Measurements from ENCODE around the gene SPATS2. TPM values are rescaled to one million over a fixed set of nuclear protein-coding genes. Genes with fewer than 3 reads are reported as not detected.

SPATS2 gene
- total RNA-seq, 1 donor from 2014 or later: 5.9 TPM

- DNase-seq: peak; percentile 11
- no peak overlapping the region for H3K4me3 ChIP-seq
- no peak overlapping the region for H3K27ac ChIP-seq (replicated peaks)
- H3K9me3 ChIP-seq (replicated peaks): no peaks in the 10 kb centered on the region
- peaks cover 72% of the 10 kb centered on the region for H3K27me3 ChIP-seq (ENCODE audit: low read depth)
- intact Hi-C loops (cut with micrococcal nuclease): no loop called here
- H3K36me3 ChIP-seq: no peaks in the 10 kb centered on the region
- peaks cover 9% of the 10 kb centered on the region for H3K4me1 ChIP-seq
- no peak for TF ChIP-seq CTCF (IDR thresholded peaks at IDR 0.05; ENCODE audit: borderline replicate concordance)
Observed at GRCh38 chr12:49543914-49544815, 176.9 kb downstream of the SPATS2 start.

- Histone ChIP-seq H3K27me3 (ENCODE audit: low read depth) (peaks cover 66% of the 10 kb centered on the region), H3K4me3 (no peak overlapping the region), H3K36me3 (no peaks in the 10 kb centered on the region), H3K9me3 (replicated peaks) (no peaks in the 10 kb centered on the region), H3K4me1 (peaks cover 15% of the 10 kb centered on the region), H3K27ac (replicated peaks) (no peak overlapping the region)
- TF ChIP-seq CTCF (IDR thresholded peaks at IDR 0.05; ENCODE audit: borderline replicate concordance): no peak
- no peak for DNase-seq
- intact Hi-C loops (cut with micrococcal nuclease): no loop called here
Observed at GRCh38 chr12:49545815-49546214, 178.6 kb downstream of the SPATS2 start.

GRCh38 chr12:49546481-49546880 is 179.2 kb downstream of the SPATS2 start:
- no peak for DNase-seq
- Histone ChIP-seq H3K36me3 (no peaks in the 10 kb centered on the region), H3K4me1 (peaks cover 16% of the 10 kb centered on the region), H3K4me3 (no peak overlapping the region), H3K9me3 (replicated peaks) (no peaks in the 10 kb centered on the region), H3K27ac (replicated peaks) (no peak overlapping the region), H3K27me3 (ENCODE audit: low read depth) (peaks cover 64% of the 10 kb centered on the region)
- TF ChIP-seq CTCF (IDR thresholded peaks at IDR 0.05; ENCODE audit: borderline replicate concordance): no peak
- intact Hi-C loops (cut with micrococcal nuclease): no loop called here

GRCh38 chr12:49547090-49547690 is 179.9 kb downstream of the SPATS2 start:
- H3K4me1 ChIP-seq: peaks cover 23% of the 10 kb centered on the region
- no peaks in the 10 kb centered on the region for H3K9me3 ChIP-seq (replicated peaks)
- peaks cover 64% of the 10 kb centered on the region for H3K27me3 ChIP-seq (ENCODE audit: low read depth)
- H3K4me3 ChIP-seq: no peak overlapping the region
- DNase-seq: no peak
- H3K36me3 ChIP-seq: no peaks in the 10 kb centered on the region
- TF ChIP-seq CTCF (IDR thresholded peaks at IDR 0.05; ENCODE audit: borderline replicate concordance): no peak
- no peak overlapping the region for H3K27ac ChIP-seq (replicated peaks)
- intact Hi-C loops (cut with micrococcal nuclease): no loop called here

- no peak for TF ChIP-seq CTCF (IDR thresholded peaks at IDR 0.05; ENCODE audit: borderline replicate concordance)
- Histone ChIP-seq H3K4me1 (peaks cover 34% of the 10 kb centered on the region), H3K9me3 (replicated peaks) (no peaks in the 10 kb centered on the region), H3K27ac (replicated peaks) (no peak overlapping the region), H3K4me3 (peak overlapping the region; percentile 65), H3K36me3 (no peaks in the 10 kb centered on the region), H3K27me3 (ENCODE audit: low read depth) (peaks cover 57% of the 10 kb centered on the region)
- DNase-seq: no peak
- intact Hi-C loops (cut with micrococcal nuclease): no loop called here
Observed at GRCh38 chr12:49548481-49548821, 181.2 kb downstream of the SPATS2 start.
